K562 (cell line): ENCODE data around the gene MYMX. TPM values are rescaled to one million over a fixed set of nuclear protein-coding genes. Genes with fewer than 3 reads are reported as not detected.

ENCODE experiments used
- CHD1 ChIP-seq: fragments of 200-600 bp; sonication (generic); IDR thresholded peaks from one replicate; pipeline ENCODE4 v1.6.1; 2012; ENCODE audit warnings: mild to moderate bottlenecking, moderate library complexity, low read length, inconsistent platforms
- CREB1 ChIP-seq, 2 experiments: sonication (generic) in 1 of 2; formaldehyde crosslinking in 1 of 2; IDR thresholded peaks; 2 replicates each; pipeline versions ENCODE4 v1.6.1 to v1.8.0; 2012 to 2022; ENCODE audit warnings: inconsistent platforms in 1 of 2, mild to moderate bottlenecking in 1 of 2, missing genetic modification reagents in 1 of 2, moderate library complexity in 1 of 2
- CTBP1 ChIP-seq: fragments of 450-650 bp; IDR thresholded peaks from 2 replicates; pipeline ENCODE4 v1.6.1; 2016; ENCODE audit warnings: borderline replicate concordance
- GABPB1 ChIP-seq: sonication (generic); formaldehyde crosslinking; IDR thresholded peaks from 2 replicates; pipeline ENCODE4 v1.8.0; 2022; ENCODE audit warnings: mild to moderate bottlenecking, missing genetic modification reagents
- LEF1 ChIP-seq: fragments of 450-650 bp; IDR thresholded peaks from 2 replicates; pipeline ENCODE4 v1.6.1; 2016; ENCODE audit warnings: mild to moderate bottlenecking
- MYC ChIP-seq, 2 experiments: fragments of 250-450 bp in 1 of 2; sonication (Bioruptor Pico) in 1 of 2; IDR thresholded peaks; 2 replicates each; pipeline versions ENCODE4 v1.5.1 to v1.6.1; 2012 to 2021; ENCODE audit warnings: low read depth in 2 of 2, borderline replicate concordance in 1 of 2, improper control_type of control experiment in 1 of 2, low read length in 1 of 2, mild to moderate bottlenecking in 1 of 2, moderate library complexity in 1 of 2
- NBN ChIP-seq: fragments of 450-650 bp; IDR thresholded peaks from 2 replicates; pipeline ENCODE4 v1.6.1; 2016; ENCODE audit warnings: low read depth, mild to moderate bottlenecking
- PCBP1 ChIP-seq: fragments of 200-400 bp; formaldehyde crosslinking; IDR thresholded peaks from 2 replicates; pipeline ENCODE4 v1.6.1; 2018; ENCODE audit warnings: mild to moderate bottlenecking, low read depth, low read length; ENCODE audit not compliant: poor library complexity, severe bottlenecking
- RBBP5 ChIP-seq: fragments of 200-600 bp; sonication (generic); IDR thresholded peaks from 2 replicates; pipeline ENCODE4 v1.6.1; 2012; ENCODE audit warnings: borderline replicate concordance, mild to moderate bottlenecking, low read length, control low read depth, inconsistent platforms; ENCODE audit not compliant: insufficient read depth, poor library complexity, severe bottlenecking
- SMAD4 ChIP-seq: fragments of 250-450 bp; sonication (Bioruptor Pico); conservative IDR thresholded peaks from 2 replicates; pipeline ENCODE4 v1.8.0; 2021; ENCODE audit warnings: inconsistent platforms, mild to moderate bottlenecking, moderate library complexity
- TGIF2 ChIP-seq: sonication (generic); formaldehyde crosslinking; IDR thresholded peaks from 2 replicates; pipeline ENCODE4 v1.8.1; 2022; ENCODE audit warnings: mild to moderate bottlenecking, missing genetic modification reagents, moderate library complexity
- polyA plus RNA-seq, 8 experiments: library from polyadenylated mRNA; depleted of rRNA in 4 of 8; stranded (reverse) in 5 of 8; unstranded in 3 of 8; fragments of >200 nt; fragmentation: Nextera tagmentation in 2 of 8; fragmentation: Illumina TruSeq in 1 of 8; extraction: Ambion mirVana in 2 of 8; extraction: Trizol in 1 of 8; gene quantifications; 2 replicates each; pipeline versions ENCODE4 v1.2.1 to v1.2.3, GENCODE V29; 2011 to 2014; ENCODE audit warnings: inconsistent platforms in 1 of 8, missing spikeins in 1 of 8
- total RNA-seq, 7 experiments: library from RNA; depleted of rRNA in 6 of 7; stranded (reverse); fragments of >200 nt in 6 of 7; fragmentation: Illumina TruSeq in 2 of 7; extraction: Trizol in 2 of 7; gene quantifications; 2 replicates each; pipeline versions ENCODE4 v1.2.1 to v1.2.3, GENCODE V29; 2011 to 2021; ENCODE audit warnings: low replicate concordance in 1 of 7
- TF ChIP-seq, protein P1 (sequence below): fragments of 450-650 bp; IDR thresholded peaks from 2 replicates; pipeline ENCODE4 v1.6.1; 2016; ENCODE audit warnings: low read depth, mild to moderate bottlenecking, moderate library complexity
- TF ChIP-seq, protein P2 (sequence below), 2 experiments: IDR thresholded peaks; 2 replicates each; pipeline ENCODE4 v1.6.1; 2011; ENCODE audit warnings: borderline replicate concordance in 1 of 2, control low read depth in 1 of 2, low read depth in 1 of 2, low read length in 1 of 2, mild to moderate bottlenecking in 1 of 2, mixed read lengths in 1 of 2, moderate library complexity in 1 of 2; ENCODE audit not compliant: insufficient read depth in 1 of 2, insufficient read length in 1 of 2, poor library complexity in 1 of 2, severe bottlenecking in 1 of 2; ENCODE audit errors: extremely low read depth in 1 of 2
- TF ChIP-seq, protein P3 (sequence below): sonication (generic); formaldehyde crosslinking; IDR thresholded peaks from 2 replicates; pipeline ENCODE4 v1.8.0; 2022; ENCODE audit warnings: mild to moderate bottlenecking, missing genetic modification reagents
- TF ChIP-seq, protein P4 (sequence below): fragments of 450-650 bp; IDR thresholded peaks from 2 replicates; pipeline ENCODE4 v1.6.1; 2016; ENCODE audit warnings: antibody characterized with exemption
- TF ChIP-seq, protein P5 (sequence below): sonication (generic); formaldehyde crosslinking; IDR thresholded peaks from 2 replicates; pipeline ENCODE4 v1.8.1; 2023; ENCODE audit warnings: mild to moderate bottlenecking, missing genetic modification reagents
- TF ChIP-seq, protein P6 (sequence below): sonication (generic); formaldehyde crosslinking; IDR thresholded peaks from 2 replicates; pipeline ENCODE4 v1.9.0; 2022; ENCODE audit warnings: mild to moderate bottlenecking, missing genetic modification reagents
- TF ChIP-seq, protein P7 (sequence below): fragments of 250-450 bp; sonication (Bioruptor Pico); IDR thresholded peaks from 2 replicates; pipeline ENCODE4 v1.5.0; 2021

Gene MYMX
- total and polyA plus RNA-seq, 9 of the 15 experiments (the other 6 are each of a cell fraction or from before 2014, with no cell fraction given) = 0.12 TPM; not detected in 8

DNA sequence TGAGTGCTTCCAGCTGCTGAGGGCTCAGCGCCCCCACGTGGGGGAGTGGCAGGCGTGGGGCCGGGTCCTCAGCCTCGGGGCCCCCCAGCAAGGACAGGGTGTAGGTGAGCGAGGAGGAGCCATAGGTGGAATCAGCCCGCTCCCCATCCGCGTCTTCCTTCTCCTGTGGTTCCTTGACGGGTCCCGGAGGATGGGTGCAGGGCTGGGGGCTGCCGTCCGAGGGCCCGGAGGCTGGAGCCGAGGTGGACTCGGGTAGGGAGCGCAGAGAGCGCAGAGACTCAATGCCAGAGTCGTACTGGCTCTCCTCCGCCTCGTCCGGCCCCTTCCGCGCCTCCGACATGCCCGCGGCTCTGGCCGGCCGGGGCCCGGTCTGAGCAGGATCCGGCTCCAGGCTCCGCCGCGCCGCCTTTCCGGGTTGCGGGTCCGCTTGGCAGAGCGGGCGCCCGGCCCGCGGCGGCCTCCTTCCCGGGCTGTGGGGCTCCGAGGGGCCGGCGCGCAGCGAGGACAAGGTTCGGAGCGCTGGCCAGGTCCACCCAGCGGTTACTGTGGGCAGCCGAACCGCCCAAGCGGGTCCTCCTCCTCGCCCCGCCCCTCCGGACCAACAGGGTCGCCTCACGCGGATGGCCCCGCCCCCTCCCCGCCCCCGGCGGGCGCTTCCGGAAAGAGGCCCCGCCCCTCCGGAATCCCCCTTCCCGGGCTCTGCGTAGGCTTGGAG, 48.4 kb downstream of the MYMX start, which contains the start of gene NFKBIE (continued):
- TF ChIP-seq MYC (IDR thresholded peaks at IDR 0.05; ENCODE audit: low read depth, low read length) (peak; percentile 56), MYC (CRISPR knock-in tag; IDR thresholded peaks at IDR 0.05; ENCODE audit: borderline replicate concordance, low read depth) (peak; percentile 86; the same call in 1 of the 2 replicates), CHD1 (peak; percentile 62), NBN (peak; percentile 40; the same call in 1 of the 2 replicates), RBBP5 (peak; percentile 80), GABPB1 (CRISPR knock-in tag) (peak; percentile 78), PCBP1 (peak; percentile 35), TGIF2 (peak; percentile 87; the same call in 1 of the 2 replicates), CTBP1 (peak; percentile 82), CREB1 (IDR thresholded peaks at IDR 0.05) (no peak), CREB1 (CRISPR knock-in tag; IDR thresholded peaks at IDR 0.05) (peak; percentile 46), LEF1 (no peak), SMAD4 (CRISPR knock-in tag) (peak; percentile 70)
- TF ChIP-seq, protein P1, sequence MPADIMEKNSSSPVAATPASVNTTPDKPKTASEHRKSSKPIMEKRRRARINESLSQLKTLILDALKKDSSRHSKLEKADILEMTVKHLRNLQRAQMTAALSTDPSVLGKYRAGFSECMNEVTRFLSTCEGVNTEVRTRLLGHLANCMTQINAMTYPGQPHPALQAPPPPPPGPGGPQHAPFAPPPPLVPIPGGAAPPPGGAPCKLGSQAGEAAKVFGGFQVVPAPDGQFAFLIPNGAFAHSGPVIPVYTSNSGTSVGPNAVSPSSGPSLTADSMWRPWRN = no peak
- TF ChIP-seq, protein P2, sequence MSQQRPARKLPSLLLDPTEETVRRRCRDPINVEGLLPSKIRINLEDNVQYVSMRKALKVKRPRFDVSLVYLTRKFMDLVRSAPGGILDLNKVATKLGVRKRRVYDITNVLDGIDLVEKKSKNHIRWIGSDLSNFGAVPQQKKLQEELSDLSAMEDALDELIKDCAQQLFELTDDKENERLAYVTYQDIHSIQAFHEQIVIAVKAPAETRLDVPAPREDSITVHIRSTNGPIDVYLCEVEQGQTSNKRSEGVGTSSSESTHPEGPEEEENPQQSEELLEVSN (IDR thresholded peaks at IDR 0.05; ENCODE audit: borderline replicate concordance in 1 of 2, extremely low read depth in 1 of 2, insufficient read depth in 1 of 2, insufficient read length in 1 of 2, low read depth in 1 of 2, low read length in 1 of 2, poor library complexity in 1 of 2, severe bottlenecking in 1 of 2) = peak; percentile 11 to 42
- TF ChIP-seq, protein P3, sequence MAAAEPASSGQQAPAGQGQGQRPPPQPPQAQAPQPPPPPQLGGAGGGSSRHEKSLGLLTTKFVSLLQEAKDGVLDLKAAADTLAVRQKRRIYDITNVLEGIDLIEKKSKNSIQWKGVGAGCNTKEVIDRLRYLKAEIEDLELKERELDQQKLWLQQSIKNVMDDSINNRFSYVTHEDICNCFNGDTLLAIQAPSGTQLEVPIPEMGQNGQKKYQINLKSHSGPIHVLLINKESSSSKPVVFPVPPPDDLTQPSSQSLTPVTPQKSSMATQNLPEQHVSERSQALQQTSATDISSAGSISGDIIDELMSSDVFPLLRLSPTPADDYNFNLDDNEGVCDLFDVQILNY (CRISPR knock-in tag) = no peak
- TF ChIP-seq, protein P4, sequence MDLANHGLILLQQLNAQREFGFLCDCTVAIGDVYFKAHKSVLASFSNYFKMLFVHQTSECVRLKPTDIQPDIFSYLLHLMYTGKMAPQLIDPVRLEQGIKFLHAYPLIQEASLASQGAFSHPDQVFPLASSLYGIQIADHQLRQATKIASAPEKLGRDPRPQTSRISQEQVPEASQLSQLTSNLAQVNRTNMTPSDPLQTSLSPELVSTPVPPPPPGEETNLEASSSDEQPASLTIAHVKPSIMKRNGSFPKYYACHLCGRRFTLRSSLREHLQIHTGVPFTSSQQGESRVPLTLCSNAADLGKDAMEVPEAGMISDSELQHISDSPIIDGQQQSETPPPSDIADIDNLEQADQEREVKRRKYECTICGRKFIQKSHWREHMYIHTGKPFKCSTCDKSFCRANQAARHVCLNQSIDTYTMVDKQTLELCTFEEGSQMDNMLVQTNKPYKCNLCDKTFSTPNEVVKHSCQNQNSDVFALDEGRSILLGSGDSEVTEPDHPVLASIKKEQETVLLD = 0 out of 2 replicates have a peak, but pooled peaks have one; percentile 39
- TF ChIP-seq, protein P5, sequence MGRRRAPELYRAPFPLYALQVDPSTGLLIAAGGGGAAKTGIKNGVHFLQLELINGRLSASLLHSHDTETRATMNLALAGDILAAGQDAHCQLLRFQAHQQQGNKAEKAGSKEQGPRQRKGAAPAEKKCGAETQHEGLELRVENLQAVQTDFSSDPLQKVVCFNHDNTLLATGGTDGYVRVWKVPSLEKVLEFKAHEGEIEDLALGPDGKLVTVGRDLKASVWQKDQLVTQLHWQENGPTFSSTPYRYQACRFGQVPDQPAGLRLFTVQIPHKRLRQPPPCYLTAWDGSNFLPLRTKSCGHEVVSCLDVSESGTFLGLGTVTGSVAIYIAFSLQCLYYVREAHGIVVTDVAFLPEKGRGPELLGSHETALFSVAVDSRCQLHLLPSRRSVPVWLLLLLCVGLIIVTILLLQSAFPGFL (CRISPR knock-in tag) = peak; percentile 83; the same call in 1 of the 2 replicates
- TF ChIP-seq, protein P6, sequence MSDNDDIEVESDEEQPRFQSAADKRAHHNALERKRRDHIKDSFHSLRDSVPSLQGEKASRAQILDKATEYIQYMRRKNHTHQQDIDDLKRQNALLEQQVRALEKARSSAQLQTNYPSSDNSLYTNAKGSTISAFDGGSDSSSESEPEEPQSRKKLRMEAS = peak; percentile 58; the same call in 1 of the 2 replicates
- TF ChIP-seq, protein P7, sequence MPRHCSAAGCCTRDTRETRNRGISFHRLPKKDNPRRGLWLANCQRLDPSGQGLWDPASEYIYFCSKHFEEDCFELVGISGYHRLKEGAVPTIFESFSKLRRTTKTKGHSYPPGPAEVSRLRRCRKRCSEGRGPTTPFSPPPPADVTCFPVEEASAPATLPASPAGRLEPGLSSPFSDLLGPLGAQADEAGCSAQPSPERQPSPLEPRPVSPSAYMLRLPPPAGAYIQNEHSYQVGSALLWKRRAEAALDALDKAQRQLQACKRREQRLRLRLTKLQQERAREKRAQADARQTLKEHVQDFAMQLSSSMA (CRISPR knock-in tag) = 0 out of 2 replicates have a peak, but pooled peaks have one; percentile 27
